Measurements from ENCODE around the gene ACADS.

GRCh38 chr12:120771097-120771496, 45.5 kb downstream of the ACADS start:
- TF ChIP-seq ZNF76 (tag by site-specific recombination; IDR thresholded peaks at IDR 0.05; ENCODE audit: borderline replicate concordance, low read depth) (no peak), REST (tag by site-specific recombination; IDR thresholded peaks at IDR 0.05) (no peak)

Measured in HEK293 (cell line).